Mesothelial cell of epicardium (in vitro differentiated cells): Measurements from ENCODE around the gene REV1. TPM values are rescaled to one million over a fixed set of nuclear protein-coding genes. Genes with fewer than 3 reads are reported as not detected.

Experiments used
- DNase-seq, 2 experiments: peaks; one replicate each; pipeline ENCODE4 v3.0.0; 2021; ENCODE audit warnings: low spot score in 2 of 2; ENCODE audit not compliant: unreplicated experiment in 2 of 2
- H3K27ac Mint-ChIP-seq: 2 replicates; pipeline ENCODE4 v1.8.0; 2021; ENCODE audit warnings: mixed read lengths
- H3K27me3 Mint-ChIP-seq: 2 replicates; pipeline ENCODE4 v1.8.0; 2021; ENCODE audit warnings: low read depth, mixed read lengths
- H3K36me3 Mint-ChIP-seq: 2 replicates; pipeline ENCODE4 v1.8.0; 2021; ENCODE audit warnings: mixed read lengths
- H3K4me1 Mint-ChIP-seq: 2 replicates; pipeline ENCODE4 v1.8.0; 2021; ENCODE audit warnings: mixed read lengths
- H3K4me3 Mint-ChIP-seq: 2 replicates; pipeline ENCODE4 v1.8.0; 2021; ENCODE audit warnings: mild to moderate bottlenecking, moderate library complexity, mixed read lengths
- H3K9me3 Mint-ChIP-seq: 2 replicates; pipeline ENCODE4 v1.8.0; 2021; ENCODE audit warnings: mixed read lengths
- CTCF ChIP-seq: fragments of 200-600 bp; sonication (generic); IDR thresholded peaks from one replicate; pipeline ENCODE4 v1.5.0; 2021; ENCODE audit warnings: antibody characterized with exemption; ENCODE audit not compliant: unreplicated experiment
- total RNA-seq: library from RNA; stranded (reverse); gene quantifications from 3 replicates; pipeline ENCODE4 v1.2.1, GENCODE V29; 2021

The REV1 gene
- total RNA-seq, 1 donor from 2014 or later: 58.7 TPM

- Mint-ChIP-seq H3K4me1 (peaks cover 6% of the 10 kb centered on the region), H3K27me3 (no peaks in the 10 kb centered on the region), H3K36me3 (peaks cover 31% of the 10 kb centered on the region), H3K4me3 (no peak overlapping the region), H3K27ac (no peak overlapping the region), H3K9me3 (no peaks in the 10 kb centered on the region)
- no peak for DNase-seq
- no peak for TF ChIP-seq CTCF
These were observed 68.3 kb downstream of the REV1 start for GRCh38 chr2:99421469-99421868.

GRCh38 chr2:99420751-99421299, 69.0 kb downstream of the REV1 start:
- Mint-ChIP-seq H3K4me1 (peaks cover 6% of the 10 kb centered on the region), H3K27me3 (no peaks in the 10 kb centered on the region), H3K9me3 (no peaks in the 10 kb centered on the region), H3K4me3 (no peak overlapping the region), H3K36me3 (peaks cover 33% of the 10 kb centered on the region), H3K27ac (peak overlapping the region; percentile 66)
- no peak for TF ChIP-seq CTCF
- no peak for DNase-seq

- H3K9me3 Mint-ChIP-seq: no peaks in the 10 kb centered on the region
- H3K27ac Mint-ChIP-seq: peak overlapping the region; percentile 66
- H3K4me1 Mint-ChIP-seq: peaks cover 6% of the 10 kb centered on the region
These were observed 69.8 kb downstream of the REV1 start for GRCh38 chr2:99420031-99420430.

GRCh38 chr2:99417396-99417795, 72.4 kb downstream of the REV1 start:
- peaks cover 51% of the 10 kb centered on the region for H3K36me3 Mint-ChIP-seq
- no peaks in the 10 kb centered on the region for H3K27me3 Mint-ChIP-seq
- no peak for DNase-seq
- no peaks in the 10 kb centered on the region for H3K9me3 Mint-ChIP-seq
- H3K4me1 Mint-ChIP-seq: peaks cover 6% of the 10 kb centered on the region
- TF ChIP-seq CTCF: no peak
- no peak overlapping the region for H3K4me3 Mint-ChIP-seq
- no peak overlapping the region for H3K27ac Mint-ChIP-seq

More at GRCh38 chr2:99420031-99420430, 69.8 kb downstream of the REV1 start:
- DNase-seq: no peak
- no peak for TF ChIP-seq CTCF
- Mint-ChIP-seq H3K4me3 (no peak overlapping the region), H3K27me3 (no peaks in the 10 kb centered on the region), H3K36me3 (peaks cover 37% of the 10 kb centered on the region)

- H3K27me3 Mint-ChIP-seq: no peaks in the 10 kb centered on the region
- no peak for DNase-seq
- no peak for TF ChIP-seq CTCF
- H3K4me1 Mint-ChIP-seq: no peaks in the 10 kb centered on the region
- H3K36me3 Mint-ChIP-seq: peaks cover 56% of the 10 kb centered on the region
- no peaks in the 10 kb centered on the region for H3K9me3 Mint-ChIP-seq
- no peak overlapping the region for H3K27ac Mint-ChIP-seq
- no peak overlapping the region for H3K4me3 Mint-ChIP-seq
These were observed 75.3 kb downstream of the REV1 start for GRCh38 chr2:99414566-99414965.

- no peak for DNase-seq
- TF ChIP-seq CTCF: no peak
- Mint-ChIP-seq H3K4me1 (peaks cover under 1% of the 10 kb centered on the region), H3K9me3 (no peaks in the 10 kb centered on the region), H3K36me3 (peaks cover 36% of the 10 kb centered on the region), H3K27ac (no peak overlapping the region), H3K27me3 (no peaks in the 10 kb centered on the region), H3K4me3 (no peak overlapping the region)
These were observed 79.5 kb downstream of the REV1 start for GRCh38 chr2:99410276-99410675.
